ENCODE measurements around the gene PNMA8A. TPM values are rescaled to one million over a fixed set of nuclear protein-coding genes. Genes with fewer than 3 reads are reported as not detected.

The PNMA8A gene
- total RNA-seq, 1 donor from 2014 or later: 25.8 TPM

DNA sequence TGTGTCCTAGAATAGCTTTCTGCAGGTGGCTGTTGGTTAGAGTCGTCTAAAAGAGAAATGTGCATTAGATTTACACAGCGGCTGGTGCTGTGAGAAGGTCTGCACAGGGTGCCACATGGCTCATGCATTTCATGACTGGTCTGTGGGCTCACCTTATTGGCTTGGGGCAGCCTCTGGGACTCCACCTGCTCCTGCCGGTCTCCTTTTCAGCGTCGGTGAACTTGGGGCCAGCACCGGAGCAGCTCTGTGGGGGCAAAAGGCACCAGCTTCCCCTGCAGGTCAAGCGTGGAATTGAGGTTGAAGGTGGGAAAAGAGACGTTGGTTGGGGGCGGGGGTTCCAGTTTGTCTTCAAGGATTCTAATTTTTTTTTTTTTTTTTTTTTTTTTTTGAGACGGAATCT, 39.5 kb downstream of the PNMA8A start:
- TF ChIP-seq, protein P1, sequence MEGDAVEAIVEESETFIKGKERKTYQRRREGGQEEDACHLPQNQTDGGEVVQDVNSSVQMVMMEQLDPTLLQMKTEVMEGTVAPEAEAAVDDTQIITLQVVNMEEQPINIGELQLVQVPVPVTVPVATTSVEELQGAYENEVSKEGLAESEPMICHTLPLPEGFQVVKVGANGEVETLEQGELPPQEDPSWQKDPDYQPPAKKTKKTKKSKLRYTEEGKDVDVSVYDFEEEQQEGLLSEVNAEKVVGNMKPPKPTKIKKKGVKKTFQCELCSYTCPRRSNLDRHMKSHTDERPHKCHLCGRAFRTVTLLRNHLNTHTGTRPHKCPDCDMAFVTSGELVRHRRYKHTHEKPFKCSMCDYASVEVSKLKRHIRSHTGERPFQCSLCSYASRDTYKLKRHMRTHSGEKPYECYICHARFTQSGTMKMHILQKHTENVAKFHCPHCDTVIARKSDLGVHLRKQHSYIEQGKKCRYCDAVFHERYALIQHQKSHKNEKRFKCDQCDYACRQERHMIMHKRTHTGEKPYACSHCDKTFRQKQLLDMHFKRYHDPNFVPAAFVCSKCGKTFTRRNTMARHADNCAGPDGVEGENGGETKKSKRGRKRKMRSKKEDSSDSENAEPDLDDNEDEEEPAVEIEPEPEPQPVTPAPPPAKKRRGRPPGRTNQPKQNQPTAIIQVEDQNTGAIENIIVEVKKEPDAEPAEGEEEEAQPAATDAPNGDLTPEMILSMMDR (IDR thresholded peaks at IDR 0.05; ENCODE audit: unreplicated experiment): peak; percentile 42
- Mint-ChIP-seq H3K27me3 (ENCODE audit: low read depth) (peaks cover 26% of the 10 kb centered on the region), H3K27ac (no peak overlapping the region), H3K4me1 (peaks cover 15% of the 10 kb centered on the region), H3K9me3 (no peaks in the 10 kb centered on the region), H3K36me3 (no peaks in the 10 kb centered on the region), H3K4me3 (no peak overlapping the region)
- no peak for DNase-seq (ENCODE audit: low spot score in 2 of 2, unreplicated experiment in 2 of 2)

DNA sequence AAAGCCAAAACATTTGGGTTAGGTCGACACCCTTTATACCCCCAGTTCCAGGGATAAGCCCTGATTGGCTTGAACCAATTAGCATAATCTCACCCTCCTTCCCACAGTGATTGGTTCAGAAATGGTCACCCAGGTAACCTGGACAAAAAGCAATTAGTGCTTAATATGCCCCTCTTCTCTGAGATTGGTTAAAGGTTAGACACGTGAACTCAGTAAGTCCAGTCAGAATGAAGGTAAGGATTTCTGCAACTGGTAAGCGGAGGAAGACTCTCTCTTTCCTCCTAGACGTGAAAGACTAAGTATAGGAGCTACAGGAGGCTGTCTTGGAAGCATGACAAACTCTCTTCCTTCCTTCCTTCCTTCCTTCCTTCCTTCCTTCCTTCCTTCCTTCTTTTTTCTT, 41.4 kb downstream of the PNMA8A start:
- H3K27me3 Mint-ChIP-seq (ENCODE audit: low read depth): peaks cover 26% of the 10 kb centered on the region
- no peak for DNase-seq (ENCODE audit: low spot score in 2 of 2, unreplicated experiment in 2 of 2)

DNA sequence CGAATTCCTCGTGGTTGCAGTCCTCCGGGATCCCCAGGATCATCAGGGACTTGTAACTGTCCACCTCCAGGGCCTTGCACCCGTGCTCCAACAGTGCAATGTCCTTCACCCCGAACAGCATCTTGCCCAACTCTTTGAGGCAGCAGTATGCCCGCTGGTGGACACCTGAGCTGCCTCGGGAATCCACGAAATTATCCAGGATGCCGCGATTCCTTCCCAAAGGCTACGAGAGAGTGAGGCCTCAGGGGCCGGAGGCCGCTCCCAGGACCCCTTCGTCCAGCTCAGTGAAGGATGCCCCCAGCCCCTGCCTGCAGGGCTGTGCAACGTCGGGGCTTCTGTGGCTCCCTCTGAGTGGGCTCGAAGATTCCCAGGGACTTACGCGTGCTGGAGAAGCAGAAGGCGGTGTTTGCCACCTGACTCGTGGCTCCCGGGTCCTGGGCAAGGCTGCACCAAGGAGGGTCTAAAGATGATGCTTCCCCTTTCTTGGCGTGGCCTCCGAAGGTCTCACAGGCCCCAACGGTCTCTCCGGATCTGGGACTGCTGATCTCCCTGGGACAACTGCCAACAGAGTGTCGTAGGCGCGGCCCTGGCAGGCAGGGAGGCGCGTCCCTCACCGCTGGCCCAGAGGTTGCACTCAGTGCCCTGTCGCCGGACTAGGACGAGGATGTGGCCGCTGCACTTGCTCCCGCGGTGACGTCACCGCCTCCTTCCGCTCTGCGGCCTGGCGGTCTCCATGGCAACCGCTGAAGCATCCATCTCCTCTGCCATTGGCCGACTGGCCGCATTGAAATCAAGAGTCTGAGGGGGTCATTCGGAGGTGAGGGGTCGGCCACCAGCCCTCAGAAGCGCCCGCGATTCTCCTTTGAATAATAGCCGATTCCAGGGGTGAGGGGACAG, 42.9 kb downstream of the PNMA8A start, which contains the start of gene PNMA8C:
TSS of gene PNMA8C (minus strand) at position 698 of the 897 bp plus-strand sequence. CDS start at position 121, 577 bp downstream.
- Mint-ChIP-seq H3K4me1 (peaks cover 31% of the 10 kb centered on the region), H3K27ac (no peak within 1 kb of the TSS), H3K9me3 (no peaks in the 10 kb centered on the region), H3K36me3 (no peaks in the 10 kb centered on the region), H3K27me3 (ENCODE audit: low read depth) (peaks cover 24% of the 10 kb centered on the region), H3K4me3 (peak within 1 kb of the TSS; percentile 54)
- peak in 1 of 2 experiments; percentile 49 for DNase-seq (ENCODE audit: low spot score in 2 of 2, unreplicated experiment in 2 of 2)
- TF ChIP-seq, protein P1 (IDR thresholded peaks at IDR 0.05; ENCODE audit: unreplicated experiment): no peak

More for the DNA sequence above, 41.4 kb downstream of the PNMA8A start:
- no peak overlapping the region for H3K4me3 Mint-ChIP-seq
- H3K9me3 Mint-ChIP-seq: no peaks in the 10 kb centered on the region
- H3K27ac Mint-ChIP-seq: no peak overlapping the region
- no peaks in the 10 kb centered on the region for H3K36me3 Mint-ChIP-seq
- TF ChIP-seq, protein P1 (IDR thresholded peaks at IDR 0.05; ENCODE audit: unreplicated experiment): no peak
- H3K4me1 Mint-ChIP-seq: peaks cover 28% of the 10 kb centered on the region

DNA sequence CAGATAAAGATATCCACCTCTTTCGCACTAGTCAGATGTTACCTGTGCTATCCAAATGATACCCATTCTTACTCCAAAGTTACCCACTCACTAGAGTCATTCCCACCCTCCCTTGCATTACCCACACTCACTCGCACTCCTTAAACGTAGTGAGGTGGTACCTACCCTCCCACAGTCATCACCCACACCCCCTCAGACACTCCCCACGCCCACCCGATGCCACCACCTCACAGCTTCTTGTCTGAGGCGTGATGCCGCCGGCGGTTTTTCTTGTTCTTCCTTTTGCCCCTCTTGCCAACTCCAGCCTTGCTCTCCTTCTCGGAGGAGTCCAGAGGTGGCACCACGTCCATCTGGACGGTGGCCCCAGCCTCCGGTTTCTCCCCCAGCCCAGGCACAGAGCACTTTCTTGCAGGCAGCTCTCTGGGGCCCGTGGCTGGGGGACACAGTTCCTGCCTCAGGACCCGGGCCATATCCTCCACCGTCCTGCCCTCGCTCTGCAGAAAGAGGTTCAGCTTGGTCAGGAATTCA, 43.8 kb downstream of the PNMA8A start:
- TF ChIP-seq, protein P1 (IDR thresholded peaks at IDR 0.05; ENCODE audit: unreplicated experiment): no peak
- no peaks in the 10 kb centered on the region for H3K9me3 Mint-ChIP-seq
- H3K27ac Mint-ChIP-seq: no peak overlapping the region
- no peak overlapping the region for H3K4me3 Mint-ChIP-seq
- no peak for DNase-seq (ENCODE audit: low spot score in 2 of 2, unreplicated experiment in 2 of 2)
- peaks cover 24% of the 10 kb centered on the region for H3K27me3 Mint-ChIP-seq (ENCODE audit: low read depth)
- H3K36me3 Mint-ChIP-seq: no peaks in the 10 kb centered on the region
- H3K4me1 Mint-ChIP-seq: peaks cover 36% of the 10 kb centered on the region

DNA sequence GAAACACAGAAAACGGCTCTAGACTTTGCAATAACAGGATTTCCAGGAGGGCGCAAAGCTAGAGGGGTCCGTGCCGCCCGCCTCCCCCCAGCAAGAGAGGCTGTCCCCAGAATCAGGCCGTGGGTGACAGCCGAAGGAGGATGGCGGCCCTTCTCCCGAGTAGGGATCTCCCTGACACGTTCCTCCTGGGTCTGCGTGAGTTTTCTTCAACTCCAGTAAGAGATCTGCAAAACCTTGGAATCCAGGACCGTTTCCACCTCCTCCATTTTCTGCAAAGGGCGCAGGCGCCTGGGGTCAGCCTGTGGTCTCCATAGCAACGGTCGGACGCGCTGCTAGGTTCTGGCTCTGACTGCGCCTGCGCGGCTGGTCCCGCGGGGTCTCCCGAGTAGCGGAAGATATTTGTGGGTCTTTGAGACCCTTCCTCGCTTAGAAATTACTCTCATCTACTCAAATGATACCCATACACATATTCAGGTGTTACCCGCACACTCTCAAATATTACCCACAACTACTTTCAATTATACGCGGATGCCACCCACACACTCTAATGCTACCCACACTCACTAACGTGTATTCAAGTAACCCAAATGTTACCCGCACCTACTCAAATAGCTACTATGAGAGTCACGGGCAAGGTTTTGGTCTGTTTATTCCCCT, 44.7 kb downstream of the PNMA8A start:
- no peaks in the 10 kb centered on the region for H3K36me3 Mint-ChIP-seq
- H3K4me3 Mint-ChIP-seq: peak overlapping the region; percentile 70
- DNase-seq (ENCODE audit: low spot score in 2 of 2, unreplicated experiment in 2 of 2): peak; percentile 78 to 86
- H3K27ac Mint-ChIP-seq: peak overlapping the region; percentile 93
- TF ChIP-seq, protein P1 (IDR thresholded peaks at IDR 0.05; ENCODE audit: unreplicated experiment): no peak
- H3K9me3 Mint-ChIP-seq: no peaks in the 10 kb centered on the region
- H3K27me3 Mint-ChIP-seq (ENCODE audit: low read depth): peaks cover 21% of the 10 kb centered on the region
- peaks cover 36% of the 10 kb centered on the region for H3K4me1 Mint-ChIP-seq

Measured in mesothelial cell of epicardium (in vitro differentiated cells).